ENCODE measurements around the gene EVI5.

GRCh38 chr1:92503926-92504285 lies 281.0 kb downstream of the EVI5 start:
- TF ChIP-seq CTCF (IDR thresholded peaks at IDR 0.05) (no peak), POLR2A (IDR thresholded peaks at IDR 0.05) (no peak)

Data from body of pancreas (tissue), 4 donors.